HepG2 (cell line): Measurements from ENCODE around the gene EZH1. TPM values are rescaled to one million over a fixed set of nuclear protein-coding genes. Genes with fewer than 3 reads are reported as not detected.
A peak's percentile ranks its signal among the peaks of the same experiment; 100 is the strongest.

ENCODE experiments used
- ARID4A ChIP-seq: sonication (generic); formaldehyde crosslinking; IDR thresholded peaks from 2 replicates; pipeline ENCODE4 v1.5.0; 2020; ENCODE audit warnings: mild to moderate bottlenecking, missing genetic modification reagents, borderline replicate concordance
- GABPA ChIP-seq, 2 experiments: IDR thresholded peaks; 2 replicates each; pipeline ENCODE4 v1.6.1; 2011 to 2016; ENCODE audit warnings: low read depth in 2 of 2, low read length in 1 of 2, missing biosample characterization in 1 of 2, missing genetic modification characterization in 1 of 2
- GLI4 ChIP-seq: sonication (generic); formaldehyde crosslinking; IDR thresholded peaks from 2 replicates; pipeline ENCODE4 v1.5.1; 2020; ENCODE audit warnings: missing genetic modification reagents, mild to moderate bottlenecking, moderate library complexity, borderline replicate concordance
- GLMP ChIP-seq: sonication (generic); formaldehyde crosslinking; IDR thresholded peaks from 2 replicates; pipeline ENCODE4 v1.9.0; 2021; ENCODE audit warnings: missing genetic modification reagents, mild to moderate bottlenecking, borderline replicate concordance
- KLF11 ChIP-seq: IDR thresholded peaks from 2 replicates; pipeline ENCODE4 v1.6.1; 2016; ENCODE audit warnings: missing compliant biosample characterization
- NR0B2 ChIP-seq: sonication (generic); formaldehyde crosslinking; IDR thresholded peaks from 2 replicates; pipeline ENCODE4 v1.4.0; 2020; ENCODE audit warnings: mild to moderate bottlenecking, missing genetic modification reagents
- NR2F1 ChIP-seq, 2 experiments: fragments of 450-650 bp in 1 of 2; formaldehyde crosslinking in 1 of 2; IDR thresholded peaks; 2 replicates each; pipeline versions ENCODE4 v1.5.0 to v1.6.1; 2016 to 2020; ENCODE audit warnings: mild to moderate bottlenecking in 1 of 2, missing compliant biosample characterization in 1 of 2, missing genetic modification reagents in 1 of 2, moderate library complexity in 1 of 2
- RNF2 ChIP-seq: fragments of 450-650 bp; conservative IDR thresholded peaks from 2 replicates; pipeline ENCODE4 v1.6.1; 2016; ENCODE audit warnings: low read depth
- SMARCC2 ChIP-seq: fragments of 450-650 bp; IDR thresholded peaks from 2 replicates; pipeline ENCODE4 v1.6.1; 2017; ENCODE audit warnings: antibody characterized with exemption, mild to moderate bottlenecking
- ZBTB49 ChIP-seq: sonication (generic); formaldehyde crosslinking; IDR thresholded peaks from 2 replicates; pipeline ENCODE4 v1.4.0; 2020; ENCODE audit warnings: missing genetic modification reagents, borderline replicate concordance
- ZFP36L1 ChIP-seq: sonication (generic); formaldehyde crosslinking; IDR thresholded peaks from 2 replicates; pipeline ENCODE4 v1.8.0; 2022; ENCODE audit warnings: mild to moderate bottlenecking, missing genetic modification reagents, moderate library complexity
- ZNF101 ChIP-seq: sonication (generic); formaldehyde crosslinking; IDR thresholded peaks from 2 replicates; pipeline ENCODE4 v1.4.0; 2020; ENCODE audit warnings: mild to moderate bottlenecking, low read depth, missing genetic modification reagents, borderline replicate concordance
- ZNF138 ChIP-seq: sonication (generic); formaldehyde crosslinking; IDR thresholded peaks from 2 replicates; pipeline ENCODE4 v1.5.0; 2020; ENCODE audit warnings: mild to moderate bottlenecking, low read depth, missing genetic modification reagents
- ZNF263 ChIP-seq: sonication (generic); formaldehyde crosslinking; IDR thresholded peaks from 2 replicates; pipeline ENCODE4 v1.4.0; 2020; ENCODE audit warnings: missing genetic modification reagents
- ZNF382 ChIP-seq: sonication (generic); formaldehyde crosslinking; IDR thresholded peaks from 2 replicates; pipeline ENCODE4 v1.5.0; 2020; ENCODE audit warnings: missing genetic modification reagents, mild to moderate bottlenecking, borderline replicate concordance
- ZNF563 ChIP-seq: sonication (generic); formaldehyde crosslinking; IDR thresholded peaks from 2 replicates; pipeline ENCODE4 v1.8.0; 2022; ENCODE audit warnings: mild to moderate bottlenecking, moderate library complexity, missing genetic modification reagents
- ZNF746 ChIP-seq: sonication (generic); formaldehyde crosslinking; IDR thresholded peaks from 2 replicates; pipeline ENCODE4 v1.8.0; 2022; ENCODE audit warnings: mild to moderate bottlenecking, missing genetic modification reagents
- ZNF773 ChIP-seq: sonication (generic); formaldehyde crosslinking; IDR thresholded peaks from 2 replicates; pipeline ENCODE4 v1.4.0; 2020; ENCODE audit warnings: missing genetic modification reagents, borderline replicate concordance
- ZNF777 ChIP-seq: sonication (generic); formaldehyde crosslinking; IDR thresholded peaks from 2 replicates; pipeline ENCODE4 v1.4.0; 2020; ENCODE audit warnings: missing genetic modification reagents
- polyA plus RNA-seq, 8 experiments: library from polyadenylated mRNA; depleted of rRNA in 3 of 8; stranded (reverse) in 7 of 8; unstranded in 1 of 8; fragments of >200 nt; fragmentation: Illumina TruSeq in 4 of 8; extraction: Trizol in 4 of 8; gene quantifications; 2 replicates each; pipeline versions ENCODE4 v1.2.1 to v1.2.3, GENCODE V29; 2011 to 2016; ENCODE audit warnings: low read depth in 4 of 8, missing spikeins in 1 of 8, mixed read lengths in 1 of 8; ENCODE audit not compliant: insufficient read depth in 1 of 8
- total RNA-seq, 5 experiments: library from RNA; depleted of rRNA; stranded (reverse); fragments of >200 nt; fragmentation: Illumina TruSeq; extraction: Trizol; gene quantifications; 2 replicates each; pipeline ENCODE4 v1.2.3, GENCODE V29; 2016; ENCODE audit warnings: low read depth in 1 of 5

The EZH1 gene
- total and polyA plus RNA-seq, 2 of the 13 experiments (the other 11 are each of a cell fraction or from before 2014, with no cell fraction given): 11.6 to 24.0 TPM

- TF ChIP-seq ZBTB49 (no peak), SMARCC2 (0 out of 2 replicates have a peak, but pooled peaks have one; percentile 54), GLMP (no peak), GLI4 (CRISPR knock-in tag) (no peak), ZNF746 (no peak), KLF11 (CRISPR knock-in tag) (peak; percentile 54; the same call in 1 of the 2 replicates), NR2F1 (CRISPR knock-in tag; IDR thresholded peaks at IDR 0.05) (no peak), ZNF777 (no peak; the same call in none of the 2 replicates), NR0B2 (CRISPR knock-in tag) (peak; percentile 80; the same call in 1 of the 2 replicates), GABPA (IDR thresholded peaks at IDR 0.05; ENCODE audit: low read depth, low read length) (no peak), GABPA (CRISPR knock-in tag; IDR thresholded peaks at IDR 0.05; ENCODE audit: low read depth) (no peak), ZNF382 (CRISPR knock-in tag) (no peak), ZNF773 (no peak), RNF2 (0 out of 2 replicates have a peak, but pooled peaks have one; percentile 2), ARID4A (CRISPR knock-in tag) (no peak; the same call in 1 of the 2 replicates), ZNF263 (CRISPR knock-in tag) (no peak), ZNF101 (CRISPR knock-in tag) (no peak), ZNF563 (CRISPR knock-in tag) (no peak; the same call in 1 of the 2 replicates), ZNF138 (CRISPR knock-in tag) (no peak), ZFP36L1 (CRISPR knock-in tag) (no peak)
These were observed 36.2 kb upstream of the EZH1 start (continued) for GRCh38 chr17:42780851-42781638.
